Measurements from ENCODE around the gene SENP1.

SENP1 gene

GRCh38 chr12:48067250-48067938 lies 38.5 kb downstream of the SENP1 start:
- H3K4me3 ChIP-seq (ENCODE audit: low read length) = no peak overlapping the region
- TF ChIP-seq ZNF274 (IDR thresholded peaks at IDR 0.05; ENCODE audit: low read depth, low read length) = no peak

- no peak overlapping the region for H3K4me3 ChIP-seq (ENCODE audit: low read length)
- TF ChIP-seq ZNF274 (IDR thresholded peaks at IDR 0.05; ENCODE audit: low read depth, low read length) = no peak
Observed at GRCh38 chr12:48065041-48065440, 40.8 kb downstream of the SENP1 start.

- no peak for TF ChIP-seq ZNF274 (IDR thresholded peaks at IDR 0.05; ENCODE audit: low read depth, low read length)
- no peak overlapping the region for H3K4me3 ChIP-seq (ENCODE audit: low read length)
Observed at GRCh38 chr12:48063530-48063929, 42.3 kb downstream of the SENP1 start.

GRCh38 chr12:48061938-48062719 lies 43.8 kb downstream of the SENP1 start:
- H3K4me3 ChIP-seq (ENCODE audit: low read length) = no peak overlapping the region
- no peak for TF ChIP-seq ZNF274 (IDR thresholded peaks at IDR 0.05; ENCODE audit: low read depth, low read length)

GRCh38 chr12:48060474-48060873 lies 45.4 kb downstream of the SENP1 start:
- TF ChIP-seq ZNF274 (IDR thresholded peaks at IDR 0.05; ENCODE audit: low read depth, low read length) = no peak
- no peak overlapping the region for H3K4me3 ChIP-seq (ENCODE audit: low read length)

- no peak overlapping the region for H3K4me3 ChIP-seq (ENCODE audit: low read length)
- no peak for TF ChIP-seq ZNF274 (IDR thresholded peaks at IDR 0.05; ENCODE audit: low read depth, low read length)
Observed at GRCh38 chr12:48058771-48059170, 47.1 kb downstream of the SENP1 start.

- TF ChIP-seq ZNF274 (IDR thresholded peaks at IDR 0.05; ENCODE audit: low read depth, low read length) = no peak
- H3K4me3 ChIP-seq (ENCODE audit: low read length) = no peak overlapping the region
Observed at GRCh38 chr12:48054955-48055821, 50.7 kb downstream of the SENP1 start.

GRCh38 chr12:48053883-48054282 lies 52.0 kb downstream of the SENP1 start:
- TF ChIP-seq ZNF274 (IDR thresholded peaks at IDR 0.05; ENCODE audit: low read depth, low read length) = no peak
- H3K4me3 ChIP-seq (ENCODE audit: low read length) = no peak overlapping the region

GRCh38 chr12:48053122-48053521 lies 52.8 kb downstream of the SENP1 start:
- no peak for TF ChIP-seq ZNF274 (IDR thresholded peaks at IDR 0.05; ENCODE audit: low read depth, low read length)
- H3K4me3 ChIP-seq (ENCODE audit: low read length) = no peak overlapping the region

GRCh38 chr12:48051681-48052080 lies 54.2 kb downstream of the SENP1 start:
- H3K4me3 ChIP-seq (ENCODE audit: low read length) = no peak overlapping the region
- no peak for TF ChIP-seq ZNF274 (IDR thresholded peaks at IDR 0.05; ENCODE audit: low read depth, low read length)

- H3K4me3 ChIP-seq (ENCODE audit: low read length) = no peak overlapping the region
- TF ChIP-seq ZNF274 (IDR thresholded peaks at IDR 0.05; ENCODE audit: low read depth, low read length) = no peak
Observed at GRCh38 chr12:48050174-48050573, 55.7 kb downstream of the SENP1 start.

- no peak for TF ChIP-seq ZNF274 (IDR thresholded peaks at IDR 0.05; ENCODE audit: low read depth, low read length)
- no peak overlapping the region for H3K4me3 ChIP-seq (ENCODE audit: low read length)
Observed at GRCh38 chr12:48045965-48046518, 59.8 kb downstream of the SENP1 start.

GRCh38 chr12:48045061-48045846 lies 60.6 kb downstream of the SENP1 start:
- TF ChIP-seq ZNF274 (IDR thresholded peaks at IDR 0.05; ENCODE audit: low read depth, low read length) = no peak
- H3K4me3 ChIP-seq (ENCODE audit: low read length) = no peak overlapping the region
